Hepatocyte (in vitro differentiated cells): Measurements from ENCODE around the gene JHY.

ENCODE experiments used
- EZH2phosphoT487 ChIP-seq: fragments of 200-600 bp; sonication (generic); IDR thresholded peaks from one replicate; pipeline ENCODE4 v1.6.1; 2018; ENCODE audit warnings: antibody characterized with exemption, mild to moderate bottlenecking, low read depth, moderate library complexity; ENCODE audit not compliant: unreplicated experiment, severe bottlenecking
- TF ChIP-seq, protein P1 (sequence below): fragments of 200-600 bp; sonication (generic); IDR thresholded peaks from 2 replicates; pipeline ENCODE4 v1.5.1; 2016; ENCODE audit warnings: antibody characterized with exemption, mild to moderate bottlenecking; ENCODE audit not compliant: poor library complexity

DNA sequence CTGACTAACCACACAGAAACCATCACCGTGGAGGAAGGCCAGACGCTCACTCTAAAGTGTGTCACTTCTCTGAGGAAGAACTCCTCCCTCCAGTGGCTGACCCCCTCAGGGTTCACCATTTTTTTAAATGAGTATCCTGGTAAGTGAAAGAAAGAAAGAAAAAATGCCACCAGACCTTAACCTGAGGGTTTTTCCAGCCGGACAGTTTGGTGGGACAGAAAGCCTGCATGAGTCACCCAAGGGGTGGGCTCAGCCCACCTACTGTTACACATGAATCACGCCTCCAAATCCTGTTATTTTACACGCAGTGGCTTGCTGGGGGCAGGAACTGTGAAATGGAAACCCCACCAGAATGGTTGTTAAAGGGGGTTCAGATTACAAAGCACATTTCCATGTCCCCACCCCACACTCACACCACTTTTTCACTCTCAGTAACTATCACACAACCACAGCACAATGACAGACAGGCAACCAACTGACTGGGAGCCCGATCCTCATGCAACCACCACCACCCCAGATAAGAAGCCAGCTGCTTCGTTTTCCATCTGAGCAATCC, 32.4 kb upstream of the JHY start:
- TF ChIP-seq, protein P1, sequence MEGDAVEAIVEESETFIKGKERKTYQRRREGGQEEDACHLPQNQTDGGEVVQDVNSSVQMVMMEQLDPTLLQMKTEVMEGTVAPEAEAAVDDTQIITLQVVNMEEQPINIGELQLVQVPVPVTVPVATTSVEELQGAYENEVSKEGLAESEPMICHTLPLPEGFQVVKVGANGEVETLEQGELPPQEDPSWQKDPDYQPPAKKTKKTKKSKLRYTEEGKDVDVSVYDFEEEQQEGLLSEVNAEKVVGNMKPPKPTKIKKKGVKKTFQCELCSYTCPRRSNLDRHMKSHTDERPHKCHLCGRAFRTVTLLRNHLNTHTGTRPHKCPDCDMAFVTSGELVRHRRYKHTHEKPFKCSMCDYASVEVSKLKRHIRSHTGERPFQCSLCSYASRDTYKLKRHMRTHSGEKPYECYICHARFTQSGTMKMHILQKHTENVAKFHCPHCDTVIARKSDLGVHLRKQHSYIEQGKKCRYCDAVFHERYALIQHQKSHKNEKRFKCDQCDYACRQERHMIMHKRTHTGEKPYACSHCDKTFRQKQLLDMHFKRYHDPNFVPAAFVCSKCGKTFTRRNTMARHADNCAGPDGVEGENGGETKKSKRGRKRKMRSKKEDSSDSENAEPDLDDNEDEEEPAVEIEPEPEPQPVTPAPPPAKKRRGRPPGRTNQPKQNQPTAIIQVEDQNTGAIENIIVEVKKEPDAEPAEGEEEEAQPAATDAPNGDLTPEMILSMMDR = no peak
- TF ChIP-seq EZH2phosphoT487 = no peak
